Astrocyte (in vitro differentiated cells and primary cell): ENCODE measurements around the gene RAD51. TPM values are rescaled to one million over a fixed set of nuclear protein-coding genes. Genes with fewer than 3 reads are reported as not detected.

Source experiments
- DNase-seq: peaks from one replicate; pipeline ENCODE4 v3.0.0-alpha.2; 2010; ENCODE audit warnings: low read depth
- FAIRE-seq: peaks from 2 replicates; lab custom pipeline; 2011; peaks lifted over from hg19 to GRCh38; lab: Jason Lieb, UNC
- H2AFZ ChIP-seq: 2 replicates; pipeline ENCODE4 v1.6.0; 2012; ENCODE audit warnings: low read depth, low read length, inconsistent platforms
- H3K27ac ChIP-seq: 2 replicates; pipeline ENCODE4 v1.5.1; 2011; ENCODE audit warnings: low read depth, low read length, inconsistent platforms
- H3K27me3 ChIP-seq: 2 replicates; pipeline ENCODE4 v1.6.0; 2011; ENCODE audit warnings: low read length, inconsistent platforms; ENCODE audit not compliant: insufficient read depth
- H3K36me3 ChIP-seq: 2 replicates; pipeline ENCODE4 v1.5.1; 2011; ENCODE audit warnings: low read length, inconsistent platforms; ENCODE audit not compliant: insufficient read depth
- H3K4me1 ChIP-seq: 2 replicates; pipeline ENCODE4 v1.5.1; 2011; ENCODE audit warnings: low read length, inconsistent platforms; ENCODE audit not compliant: insufficient read depth
- H3K4me2 ChIP-seq: 2 replicates; pipeline ENCODE4 v1.6.0; 2012; ENCODE audit warnings: low read length, inconsistent platforms
- H3K4me3 ChIP-seq: 2 replicates; pipeline ENCODE4 v1.5.1; 2011; ENCODE audit warnings: low read depth, mild to moderate bottlenecking, low read length, inconsistent platforms; ENCODE audit not compliant: insufficient read depth
- H3K79me2 ChIP-seq: 2 replicates; pipeline ENCODE4 v1.6.0; 2012; ENCODE audit warnings: mild to moderate bottlenecking, low read length, inconsistent platforms; ENCODE audit not compliant: insufficient read depth
- H3K9ac ChIP-seq: 2 replicates; pipeline ENCODE4 v1.6.0; 2012; ENCODE audit warnings: mild to moderate bottlenecking, low read length, inconsistent platforms
- H3K9me3 ChIP-seq: 2 replicates; pipeline ENCODE4 v1.5.1; 2012; ENCODE audit warnings: low read depth, mild to moderate bottlenecking, low read length, inconsistent platforms; ENCODE audit not compliant: insufficient read depth
- H4K20me1 ChIP-seq: 2 replicates; pipeline ENCODE4 v1.6.0; 2012; ENCODE audit warnings: low read length, inconsistent platforms; ENCODE audit not compliant: insufficient read depth
- H3K27ac Mint-ChIP-seq: one replicate; pipeline ENCODE4 v1.8.0; 2021; ENCODE audit warnings: mild to moderate bottlenecking, mixed read lengths; ENCODE audit not compliant: unreplicated experiment
- H3K27me3 Mint-ChIP-seq: one replicate; pipeline ENCODE4 v1.8.0; 2021; ENCODE audit warnings: low read depth, mixed read lengths; ENCODE audit not compliant: unreplicated experiment
- H3K36me3 Mint-ChIP-seq: one replicate; pipeline ENCODE4 v1.8.0; 2021; ENCODE audit warnings: low read depth, mixed read lengths; ENCODE audit not compliant: unreplicated experiment
- H3K4me1 Mint-ChIP-seq: one replicate; pipeline ENCODE4 v1.8.0; 2021; ENCODE audit warnings: low read depth, mixed read lengths; ENCODE audit not compliant: unreplicated experiment
- H3K4me3 Mint-ChIP-seq: one replicate; pipeline ENCODE4 v1.8.0; 2021; ENCODE audit warnings: mild to moderate bottlenecking, moderate library complexity, mixed read lengths; ENCODE audit not compliant: unreplicated experiment
- H3K9me3 Mint-ChIP-seq: one replicate; pipeline ENCODE4 v1.8.0; 2021; ENCODE audit warnings: mild to moderate bottlenecking, mixed read lengths; ENCODE audit not compliant: unreplicated experiment
- EZH2 ChIP-seq: IDR thresholded peaks from 2 replicates; pipeline ENCODE4 v1.6.1; 2012; ENCODE audit warnings: mild to moderate bottlenecking, low read length, inconsistent platforms; ENCODE audit not compliant: insufficient read depth
- total RNA-seq: library from RNA; stranded (reverse); gene quantifications from 2 replicates; pipeline ENCODE4 v1.2.1, GENCODE V29; 2021
- TF ChIP-seq, protein P1 (sequence below): IDR thresholded peaks from 2 replicates; pipeline ENCODE4 v1.5.1; 2011; ENCODE audit warnings: low read depth, mild to moderate bottlenecking, inconsistent platforms, low read length, moderate library complexity; ENCODE audit not compliant: insufficient read depth

Gene RAD51
- total RNA-seq, 1 donor from 2014 or later: 3.6 TPM

DNA sequence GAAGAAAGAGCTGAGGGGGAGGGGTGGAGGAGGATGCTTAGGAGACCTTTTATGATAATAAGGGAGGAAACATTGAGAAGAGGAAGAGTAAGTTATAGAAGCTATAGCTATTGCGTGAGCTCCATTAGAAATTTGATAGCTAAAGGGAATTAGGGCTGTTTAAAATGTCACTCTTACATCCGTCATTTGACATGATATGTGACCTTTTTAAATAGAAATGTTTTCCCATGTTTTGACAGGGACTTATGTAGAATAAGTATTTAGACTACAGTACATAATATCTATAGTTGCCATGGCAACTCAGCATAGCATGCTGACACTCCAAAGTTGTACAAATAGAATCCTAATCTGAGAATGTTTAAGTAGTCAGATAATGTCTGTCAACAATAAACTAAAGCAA is 19.2 kb downstream of the RAD51 start:
- no peaks in the 10 kb centered on the region for H4K20me1 ChIP-seq
- no peak for TF ChIP-seq EZH2
- TF ChIP-seq, protein P1, sequence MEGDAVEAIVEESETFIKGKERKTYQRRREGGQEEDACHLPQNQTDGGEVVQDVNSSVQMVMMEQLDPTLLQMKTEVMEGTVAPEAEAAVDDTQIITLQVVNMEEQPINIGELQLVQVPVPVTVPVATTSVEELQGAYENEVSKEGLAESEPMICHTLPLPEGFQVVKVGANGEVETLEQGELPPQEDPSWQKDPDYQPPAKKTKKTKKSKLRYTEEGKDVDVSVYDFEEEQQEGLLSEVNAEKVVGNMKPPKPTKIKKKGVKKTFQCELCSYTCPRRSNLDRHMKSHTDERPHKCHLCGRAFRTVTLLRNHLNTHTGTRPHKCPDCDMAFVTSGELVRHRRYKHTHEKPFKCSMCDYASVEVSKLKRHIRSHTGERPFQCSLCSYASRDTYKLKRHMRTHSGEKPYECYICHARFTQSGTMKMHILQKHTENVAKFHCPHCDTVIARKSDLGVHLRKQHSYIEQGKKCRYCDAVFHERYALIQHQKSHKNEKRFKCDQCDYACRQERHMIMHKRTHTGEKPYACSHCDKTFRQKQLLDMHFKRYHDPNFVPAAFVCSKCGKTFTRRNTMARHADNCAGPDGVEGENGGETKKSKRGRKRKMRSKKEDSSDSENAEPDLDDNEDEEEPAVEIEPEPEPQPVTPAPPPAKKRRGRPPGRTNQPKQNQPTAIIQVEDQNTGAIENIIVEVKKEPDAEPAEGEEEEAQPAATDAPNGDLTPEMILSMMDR: no peak
- FAIRE-seq: no peak

DNA sequence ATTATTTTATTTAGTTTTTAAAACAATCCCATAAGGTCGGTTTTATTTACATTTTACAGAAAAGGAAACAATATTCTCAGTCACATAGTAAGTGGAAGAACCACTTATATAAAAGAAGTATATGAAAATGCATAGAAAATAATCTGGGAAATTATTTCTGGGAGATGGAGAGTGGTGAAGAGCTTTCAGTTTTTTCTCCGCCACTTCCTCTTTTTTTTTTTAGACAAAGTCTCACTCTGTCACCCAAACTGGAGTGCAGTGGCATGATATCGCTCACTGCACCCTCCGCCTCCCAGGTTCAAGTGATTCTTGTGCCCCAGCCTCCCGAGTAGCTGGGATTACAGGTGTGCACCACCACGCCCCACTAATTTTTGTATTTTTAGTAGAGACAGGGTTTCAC is 21.2 kb downstream of the RAD51 start:
- no peak overlapping the region for H3K4me2 ChIP-seq
- H3K27me3 ChIP-seq: no peaks in the 10 kb centered on the region
- no peak overlapping the region for H3K9ac ChIP-seq
- H3K9me3 ChIP-seq: no peaks in the 10 kb centered on the region
- no peak overlapping the region for H3K27ac Mint-ChIP-seq
- no peak for DNase-seq
- H3K4me3 ChIP-seq: no peak overlapping the region
- TF ChIP-seq, protein P1: no peak
- no peak for TF ChIP-seq EZH2
- no peaks in the 10 kb centered on the region for H3K4me1 Mint-ChIP-seq
- FAIRE-seq: no peak
- H3K27ac ChIP-seq: no peak overlapping the region
- peaks cover 2% of the 10 kb centered on the region for H3K36me3 Mint-ChIP-seq
- H3K36me3 ChIP-seq: peaks cover 8% of the 10 kb centered on the region
- H3K4me3 Mint-ChIP-seq: no peak overlapping the region
- no peaks in the 10 kb centered on the region for H3K79me2 ChIP-seq
- no peak overlapping the region for H2AFZ ChIP-seq
- no peaks in the 10 kb centered on the region for H4K20me1 ChIP-seq
- H3K4me1 ChIP-seq: no peaks in the 10 kb centered on the region
- H3K27me3 Mint-ChIP-seq: no peaks in the 10 kb centered on the region
- H3K9me3 Mint-ChIP-seq: no peaks in the 10 kb centered on the region

More for the DNA sequence above, 19.2 kb downstream of the RAD51 start:
- Mint-ChIP-seq H3K4me3 (no peak overlapping the region), H3K4me1 (no peaks in the 10 kb centered on the region), H3K27me3 (no peaks in the 10 kb centered on the region), H3K36me3 (peaks cover 2% of the 10 kb centered on the region), H3K27ac (no peak overlapping the region), H3K9me3 (no peaks in the 10 kb centered on the region)
- H3K9me3 ChIP-seq: no peaks in the 10 kb centered on the region
- H3K4me1 ChIP-seq: no peaks in the 10 kb centered on the region
- no peak overlapping the region for H3K27ac ChIP-seq
- no peaks in the 10 kb centered on the region for H3K27me3 ChIP-seq
- no peak overlapping the region for H3K4me3 ChIP-seq
- no peak overlapping the region for H3K4me2 ChIP-seq
- H2AFZ ChIP-seq: no peak overlapping the region
- no peak for DNase-seq
- no peaks in the 10 kb centered on the region for H3K79me2 ChIP-seq
- H3K36me3 ChIP-seq: peaks cover 18% of the 10 kb centered on the region
- H3K9ac ChIP-seq: no peak overlapping the region

DNA sequence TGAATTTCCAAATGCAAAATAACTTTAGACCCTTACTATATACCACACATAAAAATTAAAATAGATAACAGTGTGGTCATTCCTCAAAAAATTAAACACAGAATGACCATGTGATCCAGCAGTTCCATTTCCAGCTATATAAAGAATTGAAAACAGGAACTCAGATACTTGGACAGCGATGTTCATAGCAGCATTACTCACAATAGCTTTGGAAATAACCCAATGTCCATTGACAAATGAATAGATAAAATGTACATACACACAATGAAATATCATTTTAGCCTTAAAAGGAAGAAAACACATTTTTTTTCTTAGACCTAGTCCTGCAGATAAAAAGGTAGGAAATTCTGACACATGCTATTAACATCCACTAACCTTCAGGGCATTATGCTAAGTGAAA is 26.7 kb downstream of the RAD51 start:
- H3K9me3 Mint-ChIP-seq: no peaks in the 10 kb centered on the region
- H3K4me2 ChIP-seq: no peak overlapping the region
- no peaks in the 10 kb centered on the region for H4K20me1 ChIP-seq
- FAIRE-seq (no peak), DNase-seq (no peak)
- H3K27ac ChIP-seq: no peak overlapping the region
- H3K27me3 Mint-ChIP-seq: no peaks in the 10 kb centered on the region
- H3K4me3 ChIP-seq: no peak overlapping the region
- no peak overlapping the region for H3K4me3 Mint-ChIP-seq
- no peak overlapping the region for H2AFZ ChIP-seq
- no peaks in the 10 kb centered on the region for H3K4me1 Mint-ChIP-seq
- H3K9ac ChIP-seq: no peak overlapping the region
- TF ChIP-seq, protein P1: no peak
- TF ChIP-seq EZH2: no peak
- H3K79me2 ChIP-seq: no peaks in the 10 kb centered on the region
- H3K4me1 ChIP-seq: no peaks in the 10 kb centered on the region
- H3K9me3 ChIP-seq: no peaks in the 10 kb centered on the region
- peaks cover 3% of the 10 kb centered on the region for H3K36me3 ChIP-seq
- H3K36me3 Mint-ChIP-seq: no peaks in the 10 kb centered on the region
- H3K27me3 ChIP-seq: no peaks in the 10 kb centered on the region
- H3K27ac Mint-ChIP-seq: no peak overlapping the region
